ENCODE data around the gene MCC. TPM values are rescaled to one million over a fixed set of nuclear protein-coding genes. Genes with fewer than 3 reads are reported as not detected.

Gene MCC
- total RNA-seq, 4 donors from 2014 or later, result 17.0 to 24.8 (median 21.0) TPM

DNA sequence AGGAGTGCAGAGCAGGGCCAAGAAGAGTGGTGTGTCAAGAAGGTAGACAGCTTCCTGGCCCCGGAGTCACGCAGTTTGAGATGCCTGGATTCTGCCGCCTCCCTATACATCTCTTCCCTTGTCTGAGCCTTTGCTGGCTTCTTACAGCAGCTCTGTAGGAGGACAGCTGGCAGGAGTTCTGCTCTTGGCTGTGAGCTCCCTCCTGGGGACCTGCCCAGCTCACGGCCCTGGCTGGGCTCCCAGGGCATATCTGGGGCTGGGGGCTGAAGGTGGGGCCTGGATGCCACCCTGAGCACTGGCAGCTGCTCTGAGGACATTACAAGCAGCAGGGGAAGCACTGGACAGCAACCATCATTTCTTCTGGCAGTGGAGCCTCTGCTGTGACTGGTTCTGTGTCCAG, 52.7 kb downstream of the MCC start:
- Histone ChIP-seq H3K4me3 (no peak overlapping the region), H3K36me3 (no peaks in the 10 kb centered on the region), H3K9me3 (no peaks in the 10 kb centered on the region), H3K4me1 (peaks cover 0 to 9% (median 1%) of the 10 kb centered on the region in 4 donors), H3K27me3 (no peaks in the 10 kb centered on the region), H3K27ac (replicated peaks in 1 of 4) (no peak overlapping the region)
- intact Hi-C loops (cut with DNase I), result no loop called here
- TF ChIP-seq POLR2AphosphoS5 (IDR thresholded peaks at IDR 0.05) (no peak), POLR2A (IDR thresholded peaks at IDR 0.05; ENCODE audit: low read depth) (no peak), EP300 (IDR thresholded peaks at IDR 0.05) (no peak)
- TF ChIP-seq, protein P1, sequence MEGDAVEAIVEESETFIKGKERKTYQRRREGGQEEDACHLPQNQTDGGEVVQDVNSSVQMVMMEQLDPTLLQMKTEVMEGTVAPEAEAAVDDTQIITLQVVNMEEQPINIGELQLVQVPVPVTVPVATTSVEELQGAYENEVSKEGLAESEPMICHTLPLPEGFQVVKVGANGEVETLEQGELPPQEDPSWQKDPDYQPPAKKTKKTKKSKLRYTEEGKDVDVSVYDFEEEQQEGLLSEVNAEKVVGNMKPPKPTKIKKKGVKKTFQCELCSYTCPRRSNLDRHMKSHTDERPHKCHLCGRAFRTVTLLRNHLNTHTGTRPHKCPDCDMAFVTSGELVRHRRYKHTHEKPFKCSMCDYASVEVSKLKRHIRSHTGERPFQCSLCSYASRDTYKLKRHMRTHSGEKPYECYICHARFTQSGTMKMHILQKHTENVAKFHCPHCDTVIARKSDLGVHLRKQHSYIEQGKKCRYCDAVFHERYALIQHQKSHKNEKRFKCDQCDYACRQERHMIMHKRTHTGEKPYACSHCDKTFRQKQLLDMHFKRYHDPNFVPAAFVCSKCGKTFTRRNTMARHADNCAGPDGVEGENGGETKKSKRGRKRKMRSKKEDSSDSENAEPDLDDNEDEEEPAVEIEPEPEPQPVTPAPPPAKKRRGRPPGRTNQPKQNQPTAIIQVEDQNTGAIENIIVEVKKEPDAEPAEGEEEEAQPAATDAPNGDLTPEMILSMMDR (IDR thresholded peaks at IDR 0.05), result no peak
- no peak for DNase-seq (ENCODE audit: extremely low spot score)
- 56% methylated on average over 4 of the region's 4 CpGs for WGBS

DNA sequence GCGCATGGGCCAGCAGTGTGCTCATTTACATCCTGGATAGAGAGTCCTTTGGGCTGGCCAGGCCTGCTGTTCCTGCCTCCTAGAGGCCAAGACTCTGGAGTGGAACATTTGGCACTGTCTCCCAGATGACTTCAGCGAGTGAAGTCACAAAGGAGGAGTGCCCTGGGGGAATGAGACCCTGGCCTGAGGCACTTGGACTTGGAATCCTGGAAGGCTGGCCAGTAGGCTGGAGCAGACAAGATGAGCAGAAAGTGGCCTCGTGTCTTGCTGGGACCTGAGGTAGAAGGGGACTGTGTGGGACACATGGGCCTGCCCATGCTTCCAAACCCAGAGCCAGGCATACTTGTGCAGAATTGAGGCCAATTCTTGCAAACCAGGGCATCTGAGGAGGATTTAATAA, 53.4 kb downstream of the MCC start, which contains the start of gene TSSK1B:
Gene TSSK1B, minus strand, starts transcription at position 101 of the 400 bp plus-strand sequence. CDS start 150 bp downstream, outside the sequence.
- Histone ChIP-seq H3K27me3 (no peaks in the 10 kb centered on the region), H3K36me3 (no peaks in the 10 kb centered on the region), H3K9me3 (no peaks in the 10 kb centered on the region), H3K27ac (replicated peaks in 1 of 4) (no peak within 1 kb of the TSS), H3K4me3 (no peak within 1 kb of the TSS), H3K4me1 (peaks cover 0 to 9% (median 1%) of the 10 kb centered on the region in 4 donors)
- no peak for DNase-seq (ENCODE audit: extremely low spot score)
- 70% methylated on average over 3 of the region's 3 CpGs for WGBS
- TF ChIP-seq, protein P1 (IDR thresholded peaks at IDR 0.05), result no peak
- TF ChIP-seq POLR2A (IDR thresholded peaks at IDR 0.05; ENCODE audit: low read depth) (no peak), POLR2AphosphoS5 (IDR thresholded peaks at IDR 0.05) (no peak), EP300 (IDR thresholded peaks at IDR 0.05) (no peak)
- intact Hi-C loops (cut with DNase I), result no loop called here

DNA sequence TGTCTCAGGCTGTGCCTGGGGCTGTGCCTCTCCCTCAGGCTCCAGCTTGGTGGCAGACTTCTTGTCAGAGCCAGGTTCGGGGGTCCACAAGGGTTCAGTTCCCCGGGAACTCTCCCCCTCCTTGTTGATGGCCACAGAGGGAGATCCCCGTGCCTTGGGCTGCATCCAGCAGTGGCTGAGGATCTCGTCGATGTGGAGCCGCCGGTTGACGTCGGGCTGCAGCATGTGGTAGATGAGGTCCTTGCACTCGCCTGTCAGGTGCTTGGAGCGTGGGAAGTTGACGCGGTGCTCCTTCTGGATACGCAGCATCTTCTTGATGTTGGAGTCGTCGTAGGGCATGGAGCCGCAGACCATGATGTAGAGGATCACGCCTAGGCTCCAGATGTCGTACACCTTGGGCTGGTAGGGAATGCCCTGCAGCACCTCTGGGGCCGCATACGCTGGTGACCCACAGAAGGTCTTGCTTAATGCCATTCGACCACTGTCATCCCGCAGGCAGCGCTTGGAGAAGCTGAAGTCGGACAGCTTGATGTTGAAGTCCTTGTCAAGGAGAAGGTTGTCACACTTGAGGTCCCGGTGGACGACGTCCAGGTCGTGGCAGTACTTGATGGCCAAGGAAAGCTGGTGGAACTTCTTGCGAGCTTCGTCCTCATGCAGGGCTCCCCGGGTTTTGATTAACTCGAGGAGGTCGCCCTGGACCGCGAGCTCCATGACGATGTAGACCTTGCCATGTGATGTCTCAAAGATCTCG, 54.2 kb downstream of the MCC start:
- Histone ChIP-seq H3K4me1 (peaks cover 0 to 9% (median 1%) of the 10 kb centered on the region in 4 donors), H3K27me3 (no peaks in the 10 kb centered on the region), H3K4me3 (no peak overlapping the region), H3K36me3 (no peaks in the 10 kb centered on the region), H3K9me3 (no peaks in the 10 kb centered on the region), H3K27ac (replicated peaks in 1 of 4) (no peak overlapping the region)
- no peak for TF ChIP-seq POLR2AphosphoS5 (IDR thresholded peaks at IDR 0.05)
- TF ChIP-seq, protein P1 (IDR thresholded peaks at IDR 0.05), result no peak
- TF ChIP-seq POLR2A (IDR thresholded peaks at IDR 0.05; ENCODE audit: low read depth), result no peak
- no peak for TF ChIP-seq EP300 (IDR thresholded peaks at IDR 0.05)
- DNase-seq (ENCODE audit: extremely low spot score), result no peak
- intact Hi-C loops (cut with DNase I), result no loop called here
- 98% methylated on average over 32 of the region's 38 CpGs for WGBS

DNA sequence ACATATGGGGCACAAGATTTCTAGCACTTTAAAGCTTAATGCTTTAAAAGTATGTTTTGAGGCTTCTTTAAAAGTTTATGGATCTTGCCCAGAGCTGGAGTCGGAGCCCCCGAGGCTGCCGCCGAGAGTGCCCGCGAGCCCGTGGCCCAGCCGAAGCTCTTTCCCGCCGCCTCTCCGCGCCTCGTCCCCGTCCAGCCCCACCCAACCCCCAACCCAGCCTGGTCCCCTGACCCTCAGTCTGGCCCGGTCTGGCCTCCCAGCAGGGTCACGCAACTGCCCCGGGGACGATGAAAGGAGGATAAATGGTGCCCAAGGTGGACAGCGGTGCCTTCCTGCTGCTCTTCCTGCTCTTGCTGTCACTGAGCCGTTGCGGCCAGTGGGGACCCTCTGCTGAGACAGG, 55.2 kb downstream of the MCC start:
- Histone ChIP-seq H3K4me3 (no peak overlapping the region), H3K4me1 (peaks cover 0 to 9% (median 1%) of the 10 kb centered on the region in 4 donors), H3K27ac (replicated peaks in 1 of 4) (no peak overlapping the region), H3K27me3 (no peaks in the 10 kb centered on the region), H3K9me3 (no peaks in the 10 kb centered on the region), H3K36me3 (no peaks in the 10 kb centered on the region)
- DNase-seq (ENCODE audit: extremely low spot score), result no peak
- intact Hi-C loops (cut with DNase I), result no loop called here
- TF ChIP-seq, protein P1 (IDR thresholded peaks at IDR 0.05), result no peak
- TF ChIP-seq EP300 (IDR thresholded peaks at IDR 0.05) (no peak), POLR2A (IDR thresholded peaks at IDR 0.05; ENCODE audit: low read depth) (no peak), POLR2AphosphoS5 (IDR thresholded peaks at IDR 0.05) (no peak)
- 95% methylated on average over 21 of the region's 21 CpGs for WGBS
